ENCODE measurements around the gene F2.
"Not testable (repeated sequence)": the region's sequence is repeated elsewhere in the genome, so short reads cannot be mapped to it uniquely, and the experiment has no call there.

Gene F2

GRCh38 chr11:46719048-46719542 is at the start of gene F2:
Gene F2 (plus strand): TSS chr11:46719213. CDS start chr11:46719236, 23 bp downstream.
- DNase-seq (ENCODE audit: low spot score): no peak

DNA sequence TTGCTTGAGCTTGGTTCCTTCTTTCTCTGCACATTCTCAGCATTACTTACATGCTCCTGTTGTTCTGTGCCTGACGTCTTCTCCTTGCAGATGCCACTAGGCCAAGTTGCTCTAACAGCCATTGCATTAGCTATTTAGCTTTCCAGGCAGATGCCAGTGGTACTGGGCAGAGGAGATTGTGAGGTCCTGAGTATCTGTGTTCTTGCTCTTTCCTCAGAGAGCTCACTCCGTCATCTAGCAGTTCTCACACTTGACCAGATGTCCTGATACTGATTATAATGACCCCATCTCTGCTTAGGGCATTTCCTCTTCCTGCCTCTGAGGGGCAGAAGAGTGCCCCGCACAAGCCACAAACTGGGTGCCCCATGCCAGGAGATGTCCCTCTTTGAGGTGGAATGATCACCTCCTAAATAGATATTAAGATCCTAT is 49.3 kb upstream of the F2 start:
- no peak for DNase-seq (ENCODE audit: low spot score)

DNA sequence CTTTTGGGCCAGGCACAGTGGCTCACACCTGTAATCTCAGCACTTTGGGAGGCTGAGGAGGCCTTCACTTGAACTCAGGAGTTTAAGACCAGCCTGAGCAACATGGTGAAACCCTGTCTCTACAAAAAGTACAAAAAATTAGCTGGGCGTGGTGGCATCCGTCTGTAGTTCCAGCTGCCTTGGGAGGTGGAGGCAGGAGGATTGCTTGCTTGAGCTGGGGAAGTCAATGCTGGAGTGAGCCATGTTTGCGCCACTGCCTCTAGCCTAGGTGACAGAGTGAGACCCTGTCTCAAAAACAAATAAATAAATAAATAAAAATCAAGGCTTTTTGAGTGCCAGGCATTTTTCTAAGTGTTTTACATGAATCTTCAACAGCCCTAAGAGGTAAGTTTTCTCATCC is 48.5 kb upstream of the F2 start:
- DNase-seq (ENCODE audit: low spot score): not testable (repeated sequence)

- no peak for DNase-seq (ENCODE audit: low spot score)
Measured at GRCh38 chr11:46671958-46672315, 47.1 kb upstream of the F2 start.

- no peak for DNase-seq (ENCODE audit: low spot score)
Measured at GRCh38 chr11:46672381-46672839, 46.6 kb upstream of the F2 start.

- no peak for DNase-seq (ENCODE audit: low spot score)
Measured at GRCh38 chr11:46673713-46674462, 45.1 kb upstream of the F2 start.

GRCh38 chr11:46674463-46675287 is 44.3 kb upstream of the F2 start:
- DNase-seq (ENCODE audit: low spot score): peak; percentile 33

DNA sequence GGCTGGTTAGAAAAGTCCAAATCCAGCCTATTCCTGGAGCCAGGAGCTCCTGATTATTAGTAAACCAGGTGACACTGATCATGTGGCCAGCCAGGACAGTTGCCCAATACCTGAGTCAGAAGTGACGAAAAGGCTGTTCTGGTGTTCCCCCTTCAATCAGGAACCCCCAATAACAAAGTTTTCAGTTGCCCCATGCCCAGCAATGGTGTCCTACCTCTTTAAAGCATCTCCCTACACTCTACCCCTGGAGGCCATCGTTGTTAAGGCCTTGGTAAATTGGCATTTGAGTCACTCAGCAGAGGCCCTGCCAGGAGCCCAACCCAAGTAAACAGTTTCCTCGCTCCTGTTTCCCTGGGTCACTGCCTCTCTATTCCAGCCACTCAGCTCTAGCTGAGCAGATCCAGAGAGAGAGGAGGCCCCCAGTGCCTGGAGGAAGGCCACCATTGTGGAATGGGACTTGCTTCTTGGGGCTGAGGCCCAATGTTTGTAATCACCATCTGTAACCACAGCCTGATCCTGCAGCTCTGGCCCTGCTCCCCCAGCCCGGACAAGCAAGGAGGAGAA is 43.6 kb upstream of the F2 start:
- peak; percentile 91 for DNase-seq (ENCODE audit: low spot score)

GRCh38 chr11:46675949-46676348 is 43.1 kb upstream of the F2 start:
- no peak for DNase-seq (ENCODE audit: low spot score)

- DNase-seq (ENCODE audit: low spot score): no peak
Measured at GRCh38 chr11:46676436-46677158, 42.4 kb upstream of the F2 start.

GRCh38 chr11:46677169-46677568 is 41.8 kb upstream of the F2 start:
- DNase-seq (ENCODE audit: low spot score): no peak

GRCh38 chr11:46677991-46678740 is 40.8 kb upstream of the F2 start:
- DNase-seq (ENCODE audit: low spot score): no peak

DNA sequence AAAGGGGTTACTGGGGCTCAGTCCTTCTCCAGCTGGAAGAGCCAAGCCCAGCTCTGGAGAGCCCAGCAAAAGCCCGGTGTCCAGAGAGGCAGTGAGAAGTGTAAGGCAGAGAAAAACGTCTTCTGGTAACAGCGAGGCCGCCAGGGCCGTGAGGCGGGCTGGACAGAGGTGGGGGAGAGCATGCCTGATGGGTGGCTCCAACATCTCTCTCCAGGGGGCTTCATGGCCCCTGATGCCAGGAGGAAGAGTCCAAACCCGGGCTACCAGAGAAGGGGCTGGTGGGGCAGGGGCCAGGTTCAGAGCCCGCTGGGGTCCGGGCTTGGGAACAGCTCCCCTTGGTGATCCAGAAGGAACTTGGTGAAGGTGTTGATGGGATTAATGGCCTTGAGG is 40.3 kb upstream of the F2 start:
- DNase-seq (ENCODE audit: low spot score): no peak

GRCh38 chr11:46679241-46680163 is 39.5 kb upstream of the F2 start:
- no peak for DNase-seq (ENCODE audit: low spot score)

DNA sequence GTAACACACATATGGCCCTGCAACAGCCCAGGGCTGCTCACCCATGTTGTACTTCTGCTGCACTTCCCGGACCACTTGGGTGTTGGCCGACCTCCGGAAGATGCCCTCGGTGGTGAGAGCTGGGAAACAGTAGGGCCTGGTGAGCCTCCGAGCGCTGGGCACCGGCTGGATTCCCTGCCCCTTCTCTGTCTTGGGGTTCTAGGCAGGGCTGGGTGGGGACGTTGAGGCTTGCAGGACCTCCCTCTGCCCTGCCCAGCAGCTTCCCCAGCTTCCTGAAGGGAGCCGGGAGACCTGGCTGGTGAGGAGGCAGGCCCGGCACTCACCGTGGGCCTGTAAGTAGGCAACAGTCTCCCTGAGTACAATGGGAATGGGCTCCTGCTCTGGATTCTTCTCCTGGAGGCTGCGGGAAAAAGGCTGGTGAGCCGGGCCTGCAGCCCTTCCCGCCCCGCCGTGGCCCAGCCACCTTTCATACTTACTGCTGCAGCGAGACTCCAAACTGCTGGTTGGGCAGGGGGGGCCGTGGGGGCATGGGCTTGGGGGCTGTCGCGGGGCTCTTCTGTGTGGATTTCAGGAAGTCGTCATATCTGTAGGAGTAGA is 38.8 kb upstream of the F2 start:
- DNase-seq (ENCODE audit: low spot score): no peak

DNA sequence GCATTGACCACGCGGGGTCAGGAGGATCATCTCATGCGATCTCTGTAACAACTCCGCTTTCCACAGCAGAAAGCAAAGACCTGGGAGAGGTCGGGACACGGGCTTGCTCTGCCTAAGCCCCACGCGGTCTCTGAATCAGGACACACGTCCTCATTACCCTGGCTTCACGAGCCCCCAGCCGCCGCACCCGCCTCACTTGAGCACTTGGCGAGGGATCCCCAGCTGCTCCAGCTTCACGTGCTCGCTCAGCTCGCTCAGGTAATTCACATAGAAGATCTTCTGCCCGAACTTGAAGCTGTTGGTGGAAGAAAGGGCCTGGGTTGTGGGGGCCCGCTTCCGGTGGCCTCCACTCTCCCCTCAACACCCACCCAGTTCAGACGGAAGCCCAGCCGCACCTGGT is 38.2 kb upstream of the F2 start:
- DNase-seq (ENCODE audit: low spot score): no peak

DNA sequence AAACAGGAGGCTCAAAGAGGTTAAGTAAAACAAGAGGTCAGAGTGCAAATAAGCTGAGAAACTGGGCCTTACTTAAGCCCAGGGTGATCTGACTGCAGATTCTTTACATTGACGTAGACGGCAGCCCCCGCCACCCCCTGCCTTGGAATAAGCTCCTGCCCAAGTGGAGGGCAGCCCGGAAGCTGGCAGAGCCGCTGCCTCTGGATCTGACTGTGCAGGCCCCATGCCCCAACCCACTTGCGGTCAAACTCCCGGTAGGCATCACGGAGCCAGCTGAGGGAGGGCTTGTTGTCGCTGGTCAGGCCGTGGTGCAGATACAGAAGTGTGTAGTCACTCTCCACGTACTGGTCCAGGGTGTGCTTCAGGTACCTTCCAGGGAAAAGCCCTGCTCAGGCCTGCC is 37.2 kb upstream of the F2 start:
- DNase-seq (ENCODE audit: low spot score): no peak

DNA sequence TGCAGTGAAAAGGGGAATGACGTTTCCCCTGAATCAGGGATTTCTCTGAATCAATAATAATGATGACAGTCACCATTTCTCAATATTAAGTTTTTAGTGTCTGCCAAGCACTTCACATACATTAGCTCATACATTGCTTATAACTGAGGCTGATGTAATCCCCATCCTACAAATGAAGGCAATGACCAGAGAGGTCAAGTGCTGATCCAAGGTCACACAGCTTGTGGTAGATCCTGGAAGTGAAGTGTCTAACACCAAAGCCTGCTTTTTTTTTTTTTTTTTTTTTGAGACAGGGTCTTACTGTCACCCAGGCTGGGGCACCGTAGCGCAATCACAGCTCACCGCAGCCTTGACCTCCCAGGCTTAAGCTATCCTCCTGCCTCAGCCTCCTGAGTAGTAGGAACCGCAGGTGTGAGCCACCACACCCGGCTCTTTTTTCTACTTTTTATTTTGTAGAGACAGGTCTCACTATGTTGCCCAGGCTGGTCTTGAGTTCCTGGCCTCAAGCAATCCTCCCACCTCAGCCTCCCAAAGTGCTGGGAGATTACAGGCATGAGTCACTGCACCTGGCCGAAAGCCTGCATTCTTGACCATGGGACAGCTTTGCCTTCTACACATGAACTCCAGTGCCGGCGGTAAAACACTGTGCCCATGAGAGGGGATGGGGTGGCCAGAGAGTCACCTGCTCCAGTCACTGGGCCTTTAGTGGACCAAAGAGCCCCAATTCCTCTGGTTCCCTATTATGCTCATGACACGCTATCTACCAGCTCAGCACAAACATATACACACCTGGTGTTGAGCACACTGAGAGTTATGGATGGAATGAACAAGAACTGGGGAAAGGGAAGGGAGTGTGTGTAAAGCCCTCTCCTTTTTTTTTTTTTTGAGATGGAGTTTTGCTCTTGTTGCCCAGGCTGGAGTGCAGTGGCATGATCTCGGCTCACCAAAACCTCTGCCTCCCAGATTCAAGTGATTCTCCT is 36.0 kb upstream of the F2 start:
- DNase-seq (ENCODE audit: low spot score): no peak

- DNase-seq (ENCODE audit: low spot score): no peak
Measured at GRCh38 chr11:46684367-46684766, 34.6 kb upstream of the F2 start.
